GM21367 (cell line): Measurements from ENCODE around the gene OLFML3.
"Not testable (repeated sequence)": the region's sequence is repeated elsewhere in the genome, so short reads cannot be mapped to it uniquely, and the experiment has no call there.

Experiments used
- ATAC-seq: cut with Tn5 transposase; IDR thresholded peaks from one replicate; pipeline ENCODE4 v1.9.1; 2021; ENCODE audit not compliant: unreplicated experiment

Gene OLFML3

GRCh38 chr1:113948151-113948550 lies 31.1 kb upstream of the OLFML3 start:
- ATAC-seq, result not testable (repeated sequence)

GRCh38 chr1:113949007-113949406 lies 30.3 kb upstream of the OLFML3 start:
- no peak for ATAC-seq

GRCh38 chr1:113950908-113951307 lies 28.4 kb upstream of the OLFML3 start:
- no peak for ATAC-seq

GRCh38 chr1:113951719-113952118 lies 27.6 kb upstream of the OLFML3 start:
- ATAC-seq, result no peak

- ATAC-seq, result no peak
These were observed 21.3 kb upstream of the OLFML3 start for GRCh38 chr1:113957984-113958383.

- ATAC-seq, result no peak
These were observed 20.6 kb upstream of the OLFML3 start for GRCh38 chr1:113958691-113959090.

- ATAC-seq, result no peak
These were observed 15.9 kb upstream of the OLFML3 start for GRCh38 chr1:113963281-113963906.

GRCh38 chr1:113965703-113966412 lies 13.4 kb upstream of the OLFML3 start:
- no peak for ATAC-seq

GRCh38 chr1:113972954-113973353 lies 6.3 kb upstream of the OLFML3 start:
- no peak for ATAC-seq

- ATAC-seq, result no peak
These were observed 3.9 kb upstream of the OLFML3 start for GRCh38 chr1:113975211-113975895.

- no peak for ATAC-seq
These were observed 2.5 kb upstream of the OLFML3 start for GRCh38 chr1:113976609-113977278.

GRCh38 chr1:113977906-113978305 lies 1.4 kb upstream of the OLFML3 start:
- ATAC-seq, result no peak

- ATAC-seq, result no peak
These were observed 836 bp downstream of the OLFML3 start for GRCh38 chr1:113980110-113980509.

GRCh38 chr1:113981962-113982931 lies 3.0 kb downstream of the OLFML3 start:
- ATAC-seq, result no peak

- no peak for ATAC-seq
These were observed 3.7 kb downstream of the OLFML3 start for GRCh38 chr1:113982949-113983348.

- ATAC-seq, result no peak
These were observed 4.1 kb downstream of the OLFML3 start for GRCh38 chr1:113983391-113983790.

- ATAC-seq, result no peak
These were observed 4.6 kb downstream of the OLFML3 start for GRCh38 chr1:113983826-113984225.

GRCh38 chr1:113984710-113985109 lies 5.4 kb downstream of the OLFML3 start:
- ATAC-seq, result no peak

GRCh38 chr1:113986802-113987201 lies 7.5 kb downstream of the OLFML3 start:
- ATAC-seq, result no peak

GRCh38 chr1:113987259-113987658 lies 8.0 kb downstream of the OLFML3 start:
- ATAC-seq, result no peak
